ENCODE data around the gene ZCCHC8. TPM values are rescaled to one million over a fixed set of nuclear protein-coding genes. Genes with fewer than 3 reads are reported as not detected.
A peak's percentile ranks its signal among the peaks of the same experiment; 100 is the strongest.
"Not testable (repeated sequence)": the region's sequence is repeated elsewhere in the genome, so short reads cannot be mapped to it uniquely, and the experiment has no call there.

The ZCCHC8 gene
- total RNA-seq, 3 donors from 2014 or later, result 16.8 to 42.0 (median 30.8) TPM

GRCh38 chr12:122499991-122500684, 594 bp downstream of the ZCCHC8 start:
- Histone ChIP-seq H3K27me3 (no peaks in the 10 kb centered on the region), H3K27ac (peak overlapping the region; percentile 98 to 100), H3K9me3 (no peaks in the 10 kb centered on the region), H3K4me3 (peak overlapping the region; percentile 89 to 97 (median 95)), H3K36me3 (peaks cover 3% of the 10 kb centered on the region), H3K4me1 (peaks cover 0 to 13% of the 10 kb centered on the region in 2 donors)
- TF ChIP-seq POLR2A (IDR thresholded peaks at IDR 0.05), result no peak
- TF ChIP-seq POLR2AphosphoS5 (IDR thresholded peaks at IDR 0.05), result peak in 1 of 3 donors; percentile 13
- peak; percentile 53 to 67 for DNase-seq (ENCODE audit: low spot score in 2 of 2)
- intact Hi-C loops (cut with DNase I; ENCODE audit: low total_unique reads), result loop anchor here (5.0 to 10.0 kb wide), 2 partner anchors 105 to 1033 kb away; no protein-coding TSS in a partner anchor

- Histone ChIP-seq H3K27ac (no peak overlapping the region), H3K4me1 (peaks cover 0 to 9% of the 10 kb centered on the region in 2 donors), H3K9me3 (no peaks in the 10 kb centered on the region), H3K27me3 (no peaks in the 10 kb centered on the region), H3K4me3 (no peak overlapping the region), H3K36me3 (peaks cover 5% of the 10 kb centered on the region)
- TF ChIP-seq POLR2AphosphoS5 (IDR thresholded peaks at IDR 0.05) (no peak), CTCF (IDR thresholded peaks at IDR 0.05) (no peak), POLR2A (IDR thresholded peaks at IDR 0.05) (no peak)
- intact Hi-C loops (cut with DNase I; ENCODE audit: low total_unique reads), result loop anchor here (10.0 kb wide), 1 partner anchor 100 kb away; no protein-coding TSS in a partner anchor
- DNase-seq (ENCODE audit: low spot score in 2 of 2), result no peak
Observed at GRCh38 chr12:122495258-122495657, 5.5 kb downstream of the ZCCHC8 start.

- H3K27ac ChIP-seq; DNase-seq (ENCODE audit: low spot score in 2 of 2); H3K4me1 ChIP-seq; H3K36me3 ChIP-seq; H3K4me3 ChIP-seq; H3K27me3 ChIP-seq; H3K9me3 ChIP-seq: not testable (repeated sequence)
- intact Hi-C loops (cut with DNase I; ENCODE audit: low total_unique reads), result loop anchor here (10.0 kb wide), 1 partner anchor 98 kb away; no protein-coding TSS in a partner anchor
Observed at GRCh38 chr12:122493222-122493621, 7.5 kb downstream of the ZCCHC8 start.

GRCh38 chr12:122491991-122492390, 8.7 kb downstream of the ZCCHC8 start:
- Histone ChIP-seq H3K4me3 (no peak overlapping the region), H3K27me3 (no peaks in the 10 kb centered on the region), H3K4me1 (no peaks in the 10 kb centered on the region), H3K27ac (no peak overlapping the region), H3K9me3 (no peaks in the 10 kb centered on the region), H3K36me3 (peaks cover 9% of the 10 kb centered on the region)
- TF ChIP-seq CTCF (IDR thresholded peaks at IDR 0.05), result no peak
- no peak for TF ChIP-seq POLR2AphosphoS5 (IDR thresholded peaks at IDR 0.05)
- TF ChIP-seq POLR2A (IDR thresholded peaks at IDR 0.05), result no peak
- no peak for DNase-seq (ENCODE audit: low spot score in 2 of 2)
- intact Hi-C loops (cut with DNase I; ENCODE audit: low total_unique reads), result loop anchor here (10.0 kb wide), 1 partner anchor 97 kb away; no protein-coding TSS in a partner anchor

- H3K27me3 ChIP-seq, result no peaks in the 10 kb centered on the region
- TF ChIP-seq CTCF (IDR thresholded peaks at IDR 0.05), result no peak
- no peak for TF ChIP-seq POLR2AphosphoS5 (IDR thresholded peaks at IDR 0.05)
- no peak for TF ChIP-seq POLR2A (IDR thresholded peaks at IDR 0.05)
Observed at GRCh38 chr12:122489038-122489437, 11.7 kb downstream of the ZCCHC8 start.

GRCh38 chr12:122487807-122488206, 12.9 kb downstream of the ZCCHC8 start:
- H3K4me1 ChIP-seq; H3K9me3 ChIP-seq; H3K27me3 ChIP-seq; H3K36me3 ChIP-seq; DNase-seq (ENCODE audit: low spot score in 2 of 2); intact Hi-C loops (cut with DNase I; ENCODE audit: low total_unique reads); H3K4me3 ChIP-seq; H3K27ac ChIP-seq: not testable (repeated sequence)

More at GRCh38 chr12:122489038-122489437, 11.7 kb downstream of the ZCCHC8 start:
- no peak for DNase-seq (ENCODE audit: low spot score in 2 of 2)
- Histone ChIP-seq H3K4me1 (no peaks in the 10 kb centered on the region), H3K27ac (no peak overlapping the region), H3K36me3 (peaks cover 9% of the 10 kb centered on the region), H3K4me3 (no peak overlapping the region), H3K9me3 (no peaks in the 10 kb centered on the region)
- intact Hi-C loops (cut with DNase I; ENCODE audit: low total_unique reads), result no loop called here
